Caco-2 (cell line): ENCODE results near the gene PCDHGB2. TPM values are rescaled to one million over a fixed set of nuclear protein-coding genes. Genes with fewer than 3 reads are reported as not detected.

Experiments used
- BruUV-seq: library from RNA; stranded (reverse); fragments of 400-500 nt; replicated peaks from 2 replicates; lab custom pipeline; 2021; lab: Mats Ljungman, UMichigan
- CTCF ChIA-PET: fragments of 300-600 bp; sonication (Branson Sonifier 250); formaldehyde crosslinking; loops from one replicate; lab custom pipeline; 2022; ENCODE audit warnings: antibody characterized with exemption; lab: Charles Lee
- POLR2A ChIA-PET: fragments of 300-600 bp; sonication (Branson Sonifier 250); formaldehyde crosslinking; loops from one replicate; lab custom pipeline; 2022; ENCODE audit warnings: antibody characterized with exemption; lab: Charles Lee
- DNase-seq, 2 experiments: peaks; one replicate each; pipeline versions ENCODE4 v3.0.0 to v3.0.0-alpha.2; 2020 to 2022
- H3K27me3 ChIP-seq: replicated peaks from 2 replicates; pipeline ENCODE4 v1.6.0; 2011; ENCODE audit warnings: low read length; ENCODE audit not compliant: control insufficient read depth, insufficient read depth
- H3K36me3 ChIP-seq: 2 replicates; pipeline ENCODE4 v1.5.1; 2011; ENCODE audit warnings: low read length; ENCODE audit not compliant: control insufficient read depth, insufficient read depth
- H3K4me1 ChIP-seq: fragments of 250-450 bp; sonication (Bioruptor Pico); 2 replicates; pipeline ENCODE4 v1.5.1; 2020; ENCODE audit warnings: mild to moderate bottlenecking
- H3K4me3 ChIP-seq: 2 replicates; pipeline ENCODE4 v1.5.1; 2011; ENCODE audit warnings: low read depth, mild to moderate bottlenecking, control low read depth, low read length
- H3K9me3 ChIP-seq: fragments of 250-450 bp; sonication (Bioruptor Pico); 2 replicates; pipeline ENCODE4 v1.5.1; 2020; ENCODE audit warnings: mild to moderate bottlenecking, moderate library complexity
- H3K27ac Mint-ChIP-seq: one replicate; pipeline ENCODE4 v1.8.0; 2022; ENCODE audit warnings: mixed read lengths; ENCODE audit not compliant: unreplicated experiment
- H3K27me3 Mint-ChIP-seq: one replicate; pipeline ENCODE4 v1.8.0; 2022; ENCODE audit warnings: mixed read lengths; ENCODE audit not compliant: insufficient read depth, unreplicated experiment
- H3K36me3 Mint-ChIP-seq: one replicate; pipeline ENCODE4 v1.8.0; 2022; ENCODE audit warnings: mild to moderate bottlenecking, mixed read lengths; ENCODE audit not compliant: insufficient read depth, unreplicated experiment
- H3K4me1 Mint-ChIP-seq: one replicate; pipeline ENCODE4 v1.8.0; 2022; ENCODE audit warnings: low read depth, mixed read lengths; ENCODE audit not compliant: unreplicated experiment
- H3K4me3 Mint-ChIP-seq: one replicate; pipeline ENCODE4 v1.8.0; 2022; ENCODE audit warnings: mild to moderate bottlenecking, moderate library complexity, mixed read lengths; ENCODE audit not compliant: unreplicated experiment
- H3K9me3 Mint-ChIP-seq: one replicate; pipeline ENCODE4 v1.8.0; 2022; ENCODE audit warnings: mixed read lengths; ENCODE audit not compliant: unreplicated experiment
- CTCF ChIP-seq, 2 experiments: fragments of 200-600 bp in 1 of 2; IDR thresholded peaks; 1 replicate in 1 of 2; 2 replicates in 1 of 2; pipeline versions ENCODE4 v1.5.1 to v1.8.0; 2011 to 2022; ENCODE audit warnings: antibody characterized with exemption in 1 of 2, control low read depth in 1 of 2, inconsistent platforms in 1 of 2, low read depth in 1 of 2, low read length in 1 of 2, mild to moderate bottlenecking in 1 of 2, moderate library complexity in 1 of 2; ENCODE audit not compliant: insufficient read depth in 1 of 2, severe bottlenecking in 1 of 2, unreplicated experiment in 1 of 2
- intact Hi-C: fragments of 100-400 bp; cut with micrococcal nuclease; formaldehyde crosslinking; loops from one replicate; pipeline ENCODE4 v1.10.0; 2022; ENCODE audit not compliant: unreplicated experiment
- total RNA-seq: library from RNA; stranded (reverse); gene quantifications from 2 replicates; pipeline ENCODE4 v1.2.3, GENCODE V29; 2022

Gene PCDHGB2
- total RNA-seq, 1 experiment from 2014 or later, result 1.3 TPM

DNA sequence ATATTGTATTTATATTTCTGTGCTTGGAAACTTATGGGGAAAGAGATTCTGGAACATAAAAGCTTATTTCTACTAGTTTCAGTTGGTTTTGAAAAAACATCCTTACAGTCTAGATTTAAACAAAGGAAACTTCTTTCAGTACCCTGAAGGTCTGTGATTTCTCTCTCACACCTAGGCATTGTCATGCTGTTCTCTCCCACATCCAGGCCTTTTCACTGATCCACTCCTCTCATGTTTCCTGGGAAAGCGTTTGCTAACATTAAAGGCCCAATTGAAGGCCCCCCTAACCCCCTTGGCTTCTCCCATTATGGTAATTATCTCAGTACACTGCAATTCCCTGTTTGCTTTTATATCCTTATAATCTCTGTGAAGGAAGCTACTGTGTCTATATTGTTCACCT, 17.0 kb upstream of the PCDHGB2 start:
- no peak overlapping the region for H3K27ac Mint-ChIP-seq
- no peak for TF ChIP-seq CTCF (IDR thresholded peaks at IDR 0.05; ENCODE audit: insufficient read depth in 1 of 2, low read depth in 1 of 2, low read length in 1 of 2, severe bottlenecking in 1 of 2, unreplicated experiment in 1 of 2)
- no peak overlapping the region for H3K4me3 Mint-ChIP-seq
- H3K27me3 Mint-ChIP-seq, result no peaks in the 10 kb centered on the region
- no peaks in the 10 kb centered on the region for H3K27me3 ChIP-seq
- no peaks in the 10 kb centered on the region for H3K4me1 Mint-ChIP-seq
- CTCF ChIA-PET, result no interaction called here
- no peaks in the 10 kb centered on the region; the same call in 1 of the 2 replicates for H3K9me3 ChIP-seq
- no TSS peak for BruUV-seq
- POLR2A ChIA-PET, result no interaction called here
- no peaks in the 10 kb centered on the region for H3K36me3 Mint-ChIP-seq
- intact Hi-C loops, result no loop called here
- no peaks in the 10 kb centered on the region for H3K4me1 ChIP-seq
- H3K36me3 ChIP-seq, result no peaks in the 10 kb centered on the region
- H3K9me3 Mint-ChIP-seq, result peaks cover 19% of the 10 kb centered on the region
- no peak overlapping the region for H3K4me3 ChIP-seq
- no peak for DNase-seq

DNA sequence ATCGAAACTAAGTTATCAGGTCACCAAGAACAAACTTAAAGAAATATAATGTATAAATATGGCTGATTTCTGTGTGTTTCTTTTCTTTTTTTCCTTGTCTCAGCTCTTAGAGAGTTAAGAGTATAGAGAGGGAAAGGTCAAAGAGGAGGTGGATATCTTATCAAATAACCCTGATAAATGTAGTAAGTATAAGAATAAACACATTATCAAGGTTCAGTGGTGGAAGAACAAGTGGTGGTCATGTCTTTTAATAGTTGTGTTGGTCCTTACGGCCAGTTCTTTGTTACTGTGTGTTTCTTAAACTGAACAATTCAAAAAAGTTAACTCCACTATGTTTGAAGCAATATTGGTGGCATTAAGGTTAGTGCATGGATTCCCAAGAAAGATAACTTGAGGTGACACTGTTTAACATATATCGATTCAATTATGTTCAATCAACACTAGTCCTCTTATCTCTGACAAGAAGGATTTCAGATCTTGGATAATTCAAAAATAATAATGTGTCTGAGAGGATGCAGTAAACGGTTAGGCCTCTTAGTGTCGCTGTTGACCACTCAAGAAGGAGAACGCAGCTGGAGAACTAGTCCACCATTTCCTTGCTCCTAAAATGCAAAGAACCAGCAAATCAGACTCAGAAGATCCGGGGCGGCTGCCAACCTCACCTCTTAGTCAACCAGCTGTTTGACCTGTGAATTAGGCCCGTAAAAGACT, 16.4 kb upstream of the PCDHGB2 start, which contains the start of gene PCDHGA3:
TSS of gene PCDHGA3 (plus strand) at position 588 of the 711 bp plus-strand sequence. CDS start 205 bp downstream, outside the sequence.
- Histone ChIP-seq H3K4me1 (no peaks in the 10 kb centered on the region), H3K27me3 (no peaks in the 10 kb centered on the region), H3K4me3 (no peak within 1 kb of the TSS), H3K36me3 (no peaks in the 10 kb centered on the region), H3K9me3 (no peaks in the 10 kb centered on the region; the same call in 1 of the 2 replicates)
- Mint-ChIP-seq H3K36me3 (no peaks in the 10 kb centered on the region), H3K4me1 (no peaks in the 10 kb centered on the region), H3K27me3 (no peaks in the 10 kb centered on the region), H3K4me3 (no peak within 1 kb of the TSS), H3K9me3 (peaks cover 13% of the 10 kb centered on the region), H3K27ac (no peak within 1 kb of the TSS)
- no TSS peak for BruUV-seq
- no peak for TF ChIP-seq CTCF (IDR thresholded peaks at IDR 0.05; ENCODE audit: insufficient read depth in 1 of 2, low read depth in 1 of 2, low read length in 1 of 2, severe bottlenecking in 1 of 2, unreplicated experiment in 1 of 2)
- no peak for DNase-seq
- ChIA-PET CTCF (interaction anchor here (1.3 to 1.5 kb wide), 2 partner anchors 23 to 221 kb away, joined by 3 to 5 read pairs; partner anchors contain the start of gene TAF7), POLR2A (no interaction called here)
- intact Hi-C loops, result no loop called here

DNA sequence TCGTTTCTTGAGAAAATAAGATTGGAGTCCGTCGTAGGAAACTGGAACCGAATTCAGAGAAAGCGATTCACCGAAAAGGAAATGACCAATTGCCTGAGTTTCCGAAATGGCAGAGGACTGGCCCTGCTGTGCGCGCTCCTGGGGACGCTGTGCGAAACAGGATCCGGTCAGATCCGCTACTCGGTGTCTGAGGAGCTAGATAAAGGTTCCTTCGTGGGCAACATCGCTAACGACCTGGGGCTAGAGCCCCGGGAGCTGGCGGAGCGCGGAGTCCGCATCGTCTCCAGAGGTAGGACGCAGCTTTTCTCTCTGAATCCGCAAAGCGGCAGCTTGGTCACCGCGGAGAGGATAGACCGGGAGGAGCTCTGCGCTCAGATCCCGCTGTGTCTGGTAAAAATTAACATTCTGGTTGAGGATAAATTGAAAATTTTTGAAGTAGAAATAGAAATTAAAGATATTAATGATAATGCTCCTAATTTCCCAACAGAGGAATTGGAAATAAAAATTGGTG, 15.8 kb upstream of the PCDHGB2 start:
- Mint-ChIP-seq H3K27me3 (no peaks in the 10 kb centered on the region), H3K36me3 (no peaks in the 10 kb centered on the region), H3K27ac (no peak overlapping the region), H3K9me3 (peaks cover 9% of the 10 kb centered on the region), H3K4me3 (no peak overlapping the region), H3K4me1 (no peaks in the 10 kb centered on the region)
- intact Hi-C loops, result no loop called here
- H3K27me3 ChIP-seq, result no peaks in the 10 kb centered on the region
- H3K36me3 ChIP-seq, result no peaks in the 10 kb centered on the region
- CTCF ChIA-PET, result interaction anchor here (1.3 to 1.5 kb wide), 2 partner anchors 23 to 220 kb away, joined by 3 to 5 read pairs; partner anchors contain the start of gene TAF7
- no peaks in the 10 kb centered on the region for H3K4me1 ChIP-seq
- no TSS peak for BruUV-seq
- no peak overlapping the region for H3K4me3 ChIP-seq
- no peak for TF ChIP-seq CTCF (IDR thresholded peaks at IDR 0.05; ENCODE audit: insufficient read depth in 1 of 2, low read depth in 1 of 2, low read length in 1 of 2, severe bottlenecking in 1 of 2, unreplicated experiment in 1 of 2)
- no peak for DNase-seq
- no peaks in the 10 kb centered on the region; the same call in 1 of the 2 replicates for H3K9me3 ChIP-seq
- POLR2A ChIA-PET, result no interaction called here
